Small intestine (tissue), 7 donors: Measurements from ENCODE around the gene CDK19. TPM values are rescaled to one million over a fixed set of nuclear protein-coding genes. Genes with fewer than 3 reads are reported as not detected.
A peak's percentile ranks its signal among the peaks of the same experiment; 100 is the strongest.

ENCODE experiments used
- DNase-seq, 2 donors: peaks; one replicate each; pipeline versions ENCODE4 v3.0.0 to v3.0.0-alpha.2; 2013
- FAIRE-seq: peaks from 2 replicates; lab custom pipeline; 2012; peaks lifted over from hg19 to GRCh38; lab: Jason Lieb, UNC
- H3K27ac ChIP-seq, 3 donors: one replicate each; pipeline ENCODE4 v1.5.1; 2013; ENCODE audit warnings: low read length in 2 of 3, mild to moderate bottlenecking in 2 of 3, control low read depth in 1 of 3, inconsistent platforms in 1 of 3, low read depth in 1 of 3, moderate library complexity in 1 of 3
- H3K27me3 ChIP-seq, 3 donors: one replicate each; pipeline ENCODE4 v1.6.1; 2013; ENCODE audit warnings: low read length in 3 of 3, inconsistent platforms in 1 of 3; ENCODE audit not compliant: control insufficient read depth in 3 of 3, insufficient read depth in 3 of 3
- H3K36me3 ChIP-seq, 3 donors: one replicate each; pipeline ENCODE4 v1.6.1; 2013; ENCODE audit warnings: low read length in 3 of 3, inconsistent platforms in 1 of 3, low read depth in 1 of 3, mild to moderate bottlenecking in 1 of 3, moderate library complexity in 1 of 3; ENCODE audit not compliant: control insufficient read depth in 3 of 3, insufficient read depth in 2 of 3
- H3K4me1 ChIP-seq, 3 donors: one replicate each; pipeline ENCODE4 v1.6.1; 2013; ENCODE audit warnings: low read length in 2 of 3, inconsistent platforms in 1 of 3, low read depth in 1 of 3, mild to moderate bottlenecking in 1 of 3, moderate library complexity in 1 of 3; ENCODE audit not compliant: control insufficient read depth in 3 of 3, insufficient read depth in 2 of 3
- H3K4me3 ChIP-seq, 3 donors: one replicate each; pipeline ENCODE4 v1.5.1; 2013; ENCODE audit warnings: low read length in 3 of 3, control low read depth in 1 of 3, inconsistent platforms in 1 of 3, low read depth in 1 of 3, mild to moderate bottlenecking in 1 of 3, moderate library complexity in 1 of 3
- H3K9me3 ChIP-seq, 2 donors: one replicate each; pipeline ENCODE4 v1.6.1; 2013; ENCODE audit warnings: low read depth in 1 of 2, low read length in 1 of 2; ENCODE audit not compliant: control insufficient read depth in 2 of 2, insufficient read depth in 1 of 2
- WGBS, 3 donors: extraction: QIAGEN DNeasy Blood & Tissue Kit; methylation state at CpG; one replicate each; pipeline ENCODE4 v1.1.7; 2013; 5-methylcytosine and 5-hydroxymethylcytosine counted together
- polyA plus RNA-seq, 4 donors: library from polyadenylated mRNA; stranded (reverse) in 3 of 4; unstranded in 1 of 4; fragments of 200-250 nt in 3 of 4; fragments of 120-200 nt in 1 of 4; gene quantifications; one replicate each; pipeline versions ENCODE4 v1.2.1 to v1.2.3, GENCODE V29; 2013
- donor health status: healthy with polysubstance abuse.
- donor health status: control.
- donor health status: control.
- donor health status: Bipolar disorder and iron deficiency.
- donor health status: healthy.

Gene CDK19
- polyA plus RNA-seq, 4 donors = 4.3 to 17.4 (median 7.4) TPM

DNA sequence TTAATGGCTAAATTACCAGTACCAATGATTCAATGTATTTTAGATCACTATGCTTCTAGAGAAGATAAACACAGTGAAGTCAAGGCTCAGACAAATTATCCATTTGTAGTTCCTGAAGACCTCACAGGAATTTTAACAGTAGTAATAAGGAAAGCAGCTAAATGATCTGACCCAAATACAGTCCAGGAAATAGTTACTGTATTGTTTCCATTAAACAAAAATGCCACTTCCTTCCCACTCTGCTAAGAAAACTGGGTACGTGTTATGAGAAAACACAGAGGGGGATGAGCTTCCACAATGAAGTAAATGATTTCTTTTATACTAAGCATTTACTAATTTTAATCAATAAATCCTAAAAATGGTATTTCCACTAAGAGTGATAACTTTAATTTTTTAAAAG, 127.9 kb downstream of the CDK19 start:
- no peaks in the 10 kb centered on the region for H3K9me3 ChIP-seq
- H3K4me3 ChIP-seq = no peak overlapping the region
- H3K27ac ChIP-seq = no peak overlapping the region
- peak in 1 of 2 donors; percentile 20 for DNase-seq
- WGBS, 3 donors = 44 to 77% (median 66%) methylated on average over 1 of the region's 1 CpG
- peaks cover 0 to 8% (median 0%) of the 10 kb centered on the region in 3 donors for H3K36me3 ChIP-seq
- no peaks in the 10 kb centered on the region for H3K27me3 ChIP-seq
- H3K4me1 ChIP-seq = peaks cover 0 to 13% (median 3%) of the 10 kb centered on the region in 3 donors
- FAIRE-seq = no peak

GRCh38 chr6:110683241-110683640, 132.0 kb downstream of the CDK19 start:
- H3K4me1 ChIP-seq = peaks cover 0 to 19% (median 0%) of the 10 kb centered on the region in 3 donors
- DNase-seq (peak; percentile 32 to 53), FAIRE-seq (no peak)
- H3K4me3 ChIP-seq = no peak overlapping the region
- H3K27me3 ChIP-seq = no peaks in the 10 kb centered on the region
- peaks cover 0 to 3% (median 0%) of the 10 kb centered on the region in 3 donors for H3K36me3 ChIP-seq
- WGBS, 3 donors = 63 to 70% (median 66%) methylated on average over 3 of the region's 3 CpGs
- no peaks in the 10 kb centered on the region for H3K9me3 ChIP-seq
- H3K27ac ChIP-seq = no peak overlapping the region

- 7 to 15% (median 15%) methylated on average over 1 of the region's 1 CpG for WGBS, 3 donors
- peak; percentile 10 for FAIRE-seq
- H3K4me1 ChIP-seq = peaks cover 0 to 19% (median 0%) of the 10 kb centered on the region in 3 donors
- H3K27me3 ChIP-seq = no peaks in the 10 kb centered on the region
- no peaks in the 10 kb centered on the region for H3K9me3 ChIP-seq
- H3K27ac ChIP-seq = peak overlapping the region in 1 of 3 donors; percentile 23
- peak; percentile 93 for DNase-seq
- peaks cover 0 to 3% (median 0%) of the 10 kb centered on the region in 3 donors for H3K36me3 ChIP-seq
- H3K4me3 ChIP-seq = no peak overlapping the region
Measured at GRCh38 chr6:110682460-110682853, 132.8 kb downstream of the CDK19 start.

GRCh38 chr6:110681543-110682459, 133.5 kb downstream of the CDK19 start:
- 24 to 42% (median 38%) methylated on average over 4 of the region's 4 CpGs for WGBS, 3 donors
- Histone ChIP-seq H3K36me3 (peaks cover 0 to 3% (median 0%) of the 10 kb centered on the region in 3 donors), H3K4me1 (peaks cover 0 to 19% (median 0%) of the 10 kb centered on the region in 3 donors), H3K9me3 (no peaks in the 10 kb centered on the region), H3K27me3 (no peaks in the 10 kb centered on the region), H3K4me3 (no peak overlapping the region), H3K27ac (peak overlapping the region in 1 of 3 donors; percentile 23)
- FAIRE-seq (peak; percentile 80), DNase-seq (peak; percentile 29 to 48)

- H3K4me1 ChIP-seq = peaks cover 0 to 3% (median 0%) of the 10 kb centered on the region in 3 donors
- no peak for DNase-seq
- H3K36me3 ChIP-seq = peaks cover 0 to 3% (median 0%) of the 10 kb centered on the region in 3 donors
- H3K27ac ChIP-seq = no peak overlapping the region
- no peaks in the 10 kb centered on the region for H3K27me3 ChIP-seq
- H3K4me3 ChIP-seq = no peak overlapping the region
- no peak for FAIRE-seq
- H3K9me3 ChIP-seq = no peaks in the 10 kb centered on the region
Measured at GRCh38 chr6:110676396-110676795, 138.9 kb downstream of the CDK19 start.

GRCh38 chr6:110674096-110674495, 141.2 kb downstream of the CDK19 start:
- H3K9me3 ChIP-seq = no peaks in the 10 kb centered on the region
- H3K27ac ChIP-seq = no peak overlapping the region
- no peaks in the 10 kb centered on the region for H3K27me3 ChIP-seq
- no peak overlapping the region for H3K4me3 ChIP-seq
- WGBS, 3 donors = 31 to 42% (median 38%) methylated on average over 1 of the region's 1 CpG
- H3K4me1 ChIP-seq = peaks cover 0 to 5% (median 0%) of the 10 kb centered on the region in 3 donors
- DNase-seq = no peak
- no peak for FAIRE-seq
- no peaks in the 10 kb centered on the region for H3K36me3 ChIP-seq

- no peaks in the 10 kb centered on the region for H3K9me3 ChIP-seq
- WGBS, 3 donors = 93 to 95% (median 93%) methylated on average over 2 of the region's 2 CpGs
- H3K4me3 ChIP-seq = no peak overlapping the region
- DNase-seq (no peak), FAIRE-seq (no peak)
- no peak overlapping the region for H3K27ac ChIP-seq
- no peaks in the 10 kb centered on the region for H3K36me3 ChIP-seq
- H3K27me3 ChIP-seq = no peaks in the 10 kb centered on the region
- peaks cover 0 to 5% (median 0%) of the 10 kb centered on the region in 3 donors for H3K4me1 ChIP-seq
Measured at GRCh38 chr6:110672122-110672521, 143.1 kb downstream of the CDK19 start.

GRCh38 chr6:110671447-110671846, 143.8 kb downstream of the CDK19 start:
- no peaks in the 10 kb centered on the region for H3K27me3 ChIP-seq
- no peak for FAIRE-seq
- H3K27ac ChIP-seq = no peak overlapping the region
- H3K36me3 ChIP-seq = no peaks in the 10 kb centered on the region
- peak in 1 of 2 donors; percentile 22 for DNase-seq
- H3K4me1 ChIP-seq = peaks cover 0 to 5% (median 0%) of the 10 kb centered on the region in 3 donors
- H3K9me3 ChIP-seq = no peaks in the 10 kb centered on the region
- no peak overlapping the region for H3K4me3 ChIP-seq
